Hepatocyte (in vitro differentiated cells): ENCODE results near the gene SIRPG. TPM values are rescaled to one million over a fixed set of nuclear protein-coding genes. Genes with fewer than 3 reads are reported as not detected.
A peak's percentile ranks its signal among the peaks of the same experiment; 100 is the strongest.

Experiments
- DNase-seq: peaks from one replicate; pipeline ENCODE4 v3.0.0-alpha.2; 2016; ENCODE audit warnings: low spot score
- H2AFZ ChIP-seq: fragments of 200-600 bp; sonication (generic); 2 replicates; pipeline ENCODE4 v1.6.0; 2016; ENCODE audit warnings: antibody characterized with exemption, mild to moderate bottlenecking
- H3K27ac ChIP-seq: fragments of 200-600 bp; sonication (generic); 2 replicates; pipeline ENCODE4 v1.5.1; 2016; ENCODE audit warnings: mild to moderate bottlenecking
- H3K27me3 ChIP-seq: fragments of 200-600 bp; sonication (generic); 2 replicates; pipeline ENCODE4 v1.6.1; 2016
- H3K36me3 ChIP-seq: fragments of 200-600 bp; sonication (generic); replicated peaks from 2 replicates; pipeline ENCODE4 v1.5.1; 2016; ENCODE audit warnings: low read depth; ENCODE audit not compliant: insufficient read depth
- H3K4me1 ChIP-seq: fragments of 200-600 bp; sonication (generic); 2 replicates; pipeline ENCODE4 v1.5.1; 2016; ENCODE audit warnings: mild to moderate bottlenecking, moderate library complexity; ENCODE audit not compliant: insufficient read depth
- H3K4me2 ChIP-seq: fragments of 200-600 bp; sonication (generic); 2 replicates; pipeline ENCODE4 v1.6.0; 2016
- H3K4me3 ChIP-seq: fragments of 200-600 bp; sonication (generic); 2 replicates; pipeline ENCODE4 v1.5.1; 2016; ENCODE audit warnings: mild to moderate bottlenecking
- H3K79me2 ChIP-seq: fragments of 200-600 bp; sonication (generic); 2 replicates; pipeline ENCODE4 v1.6.0; 2017; ENCODE audit warnings: mild to moderate bottlenecking
- H3K9me2 ChIP-seq: fragments of 200-600 bp; sonication (generic); replicated peaks from 2 replicates; pipeline ENCODE4 v1.6.0; 2017; ENCODE audit warnings: mild to moderate bottlenecking; ENCODE audit not compliant: insufficient read depth
- H3K9me3 ChIP-seq: fragments of 200-600 bp; sonication (generic); 2 replicates; pipeline ENCODE4 v1.5.1; 2016; ENCODE audit warnings: low read depth, mild to moderate bottlenecking
- H4K20me1 ChIP-seq: fragments of 200-600 bp; sonication (generic); 2 replicates; pipeline ENCODE4 v1.6.0; 2016; ENCODE audit warnings: mild to moderate bottlenecking; ENCODE audit not compliant: insufficient read depth, poor library complexity, severe bottlenecking
- CTCF ChIP-seq: fragments of 200-600 bp; sonication (generic); IDR thresholded peaks from 2 replicates; pipeline ENCODE4 v1.5.1; 2016; ENCODE audit warnings: antibody characterized with exemption, mild to moderate bottlenecking; ENCODE audit not compliant: poor library complexity
- EZH2 ChIP-seq: fragments of 200-600 bp; sonication (generic); IDR thresholded peaks from 2 replicates; pipeline ENCODE4 v1.6.1; 2016; ENCODE audit warnings: antibody characterized with exemption, mild to moderate bottlenecking, borderline replicate concordance
- EZH2phosphoT487 ChIP-seq: fragments of 200-600 bp; sonication (generic); IDR thresholded peaks from one replicate; pipeline ENCODE4 v1.6.1; 2018; ENCODE audit warnings: antibody characterized with exemption, mild to moderate bottlenecking, low read depth, moderate library complexity; ENCODE audit not compliant: unreplicated experiment, severe bottlenecking
- WGBS: methylation state at CpG from one replicate; pipeline ENCODE4 v1.1.6; 2016; ENCODE audit warnings: low lambda C conversion rate; ENCODE audit errors: missing lambda C conversion rate; 5-methylcytosine and 5-hydroxymethylcytosine counted together
- polyA plus RNA-seq: library from polyadenylated mRNA; unstranded; fragments of >200 nt; fragmentation: Nextera tagmentation; extraction: Ambion mirVana; gene quantifications from 2 replicates; pipeline ENCODE4 v1.2.1, GENCODE V29; 2016
- small RNA-seq: library from RNA; depleted of rRNA; stranded (forward); fragments of <200 nt; gene quantifications from one replicate; pipeline ENCODE3, GENCODE V24; 2014
- total RNA-seq: library from RNA; depleted of rRNA; stranded (reverse); fragments of >200 nt; gene quantifications from 2 replicates; pipeline ENCODE4 v1.2.3, GENCODE V29; 2014

SIRPG gene
- total and polyA plus RNA-seq, 2 experiments from 2014 or later = not detected

- no peaks in the 10 kb centered on the region for H4K20me1 ChIP-seq
- peak; percentile 0 for DNase-seq
- H3K4me2 ChIP-seq = no peak overlapping the region
- TF ChIP-seq CTCF (no peak), EZH2 (no peak), EZH2phosphoT487 (no peak)
- 93% methylated on average over 6 of the region's 6 CpGs for WGBS
- no peak overlapping the region for H3K27ac ChIP-seq
- H3K9me3 ChIP-seq = no peaks in the 10 kb centered on the region
- no peak overlapping the region for H3K4me3 ChIP-seq
- no peaks in the 10 kb centered on the region for H3K79me2 ChIP-seq
- no peaks in the 10 kb centered on the region for H3K4me1 ChIP-seq
- H3K27me3 ChIP-seq = no peaks in the 10 kb centered on the region
- no peaks in the 10 kb centered on the region for H3K9me2 ChIP-seq
- no peaks in the 10 kb centered on the region for H3K36me3 ChIP-seq
- H2AFZ ChIP-seq = no peak overlapping the region
Measured at GRCh38 chr20:1579488-1579887, 78.1 kb downstream of the SIRPG start.

Small RNA genes within 50 kb of the gene (small RNA-seq; reads per million reads assigned to genes)
- gene AL109809.3 (not detected), gene RN7SL561P (not detected)

Other genes with a start within 250 kb of the SIRPG start
- 36.0 and 42.5 TPM in 2 replicates for gene NSFL1C, start 190.9 kb downstream of the SIRPG start, total RNA-seq
- 92.4 and 98.8 TPM in 2 replicates for gene NSFL1C, start 190.9 kb downstream of the SIRPG start, polyA plus RNA-seq
- gene SIRPB2, start 166.4 kb downstream of the SIRPG start, total RNA-seq = not detected in 2 replicates
- not detected in 2 replicates for gene SIRPB2, start 166.4 kb downstream of the SIRPG start, polyA plus RNA-seq
- not detected in 2 replicates for gene SIRPD, start 100.1 kb downstream of the SIRPG start, total RNA-seq
- gene SIRPD, start 100.1 kb downstream of the SIRPG start, polyA plus RNA-seq = not detected in 2 replicates
- 0.12 and 0.97 TPM in 2 replicates for gene SIRPB1, start 37.8 kb downstream of the SIRPG start, total RNA-seq
- gene SIRPB1, start 37.8 kb downstream of the SIRPG start, polyA plus RNA-seq = 0.33 and 0.57 TPM in 2 replicates
- 14.0 and 16.0 TPM in 2 replicates for gene SIRPA, start 237.6 kb upstream of the SIRPG start, total RNA-seq
- 14.4 and 18.6 TPM in 2 replicates for gene SIRPA, start 237.6 kb upstream of the SIRPG start, polyA plus RNA-seq